TTC549 (cell line): ENCODE measurements around the gene ANKS1B.

Experiments
- FAIRE-seq: peaks from 2 replicates; lab custom pipeline; 2012; peaks lifted over from hg19 to GRCh38; lab: Jason Lieb, UNC

The ANKS1B gene

GRCh38 chr12:99567072-99567471, 417.7 kb downstream of the ANKS1B start:
- FAIRE-seq, result no peak

GRCh38 chr12:99558109-99558508, 426.6 kb downstream of the ANKS1B start:
- no peak for FAIRE-seq

GRCh38 chr12:99553461-99553860, 431.3 kb downstream of the ANKS1B start:
- FAIRE-seq, result no peak

DNA sequence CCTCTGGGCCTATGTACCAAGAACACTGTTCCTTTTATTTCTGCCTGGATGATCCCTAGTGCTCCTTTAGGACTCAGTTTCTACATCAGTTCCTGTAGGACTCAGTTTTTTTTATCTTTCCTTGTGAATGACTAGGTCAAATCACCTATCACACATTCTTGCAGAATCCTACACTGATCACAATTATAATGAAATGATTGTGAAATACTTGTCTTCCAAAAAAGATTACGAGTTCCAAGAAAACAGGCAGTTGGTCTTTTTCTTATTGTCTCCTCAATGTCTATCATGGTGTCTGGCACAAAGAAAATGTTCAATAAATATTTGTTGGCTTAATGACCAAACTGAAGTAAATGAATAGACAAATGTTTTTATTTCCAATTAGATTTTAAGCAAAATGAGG, 432.7 kb downstream of the ANKS1B start:
- FAIRE-seq, result no peak

- FAIRE-seq, result no peak
Observed at GRCh38 chr12:99549651-99550050, 435.1 kb downstream of the ANKS1B start.

- FAIRE-seq, result no peak
Observed at GRCh38 chr12:99549196-99549595, 435.5 kb downstream of the ANKS1B start.

DNA sequence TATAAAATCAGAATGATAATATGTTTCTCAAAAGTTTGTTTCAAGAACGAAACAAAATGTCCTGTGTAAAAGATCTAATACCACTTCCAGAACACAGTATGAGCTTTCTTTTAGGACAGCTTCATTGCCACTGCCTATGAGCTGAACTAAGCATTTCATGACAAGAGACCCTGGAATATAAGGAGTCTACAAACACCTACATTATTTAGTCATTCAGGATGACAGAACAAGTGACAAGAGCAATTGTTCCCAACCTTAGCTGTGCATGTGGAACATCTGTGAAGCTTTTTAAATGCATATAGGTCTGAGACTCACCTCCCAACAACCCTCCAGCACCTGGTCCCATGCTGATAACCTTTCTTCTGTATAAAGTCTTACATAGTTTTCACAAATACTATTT, 440.3 kb downstream of the ANKS1B start:
- no peak for FAIRE-seq

GRCh38 chr12:99529966-99530365, 454.8 kb downstream of the ANKS1B start:
- FAIRE-seq, result no peak

- no peak for FAIRE-seq
Observed at GRCh38 chr12:99528478-99528877, 456.3 kb downstream of the ANKS1B start.

DNA sequence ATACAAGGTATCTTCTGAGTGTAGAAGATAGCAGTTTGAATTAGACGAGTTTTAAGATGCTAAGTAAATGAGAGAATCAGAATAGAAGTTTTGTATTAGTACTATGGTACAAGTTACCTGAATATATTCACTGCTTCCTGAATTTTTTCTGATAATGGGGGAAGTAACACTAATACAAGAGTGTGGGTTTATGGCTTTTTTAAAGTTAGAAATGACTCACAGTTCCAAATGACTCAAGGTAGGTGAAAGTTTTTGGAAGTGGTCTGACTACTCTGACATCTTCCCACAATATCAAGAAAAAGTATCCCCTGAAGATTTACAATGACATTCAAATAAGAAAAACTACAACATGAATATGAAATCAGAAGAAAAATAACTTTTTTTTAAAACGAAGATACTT, 460.9 kb downstream of the ANKS1B start:
- no peak for FAIRE-seq

GRCh38 chr12:99522456-99522855, 462.3 kb downstream of the ANKS1B start:
- FAIRE-seq, result no peak

- no peak for FAIRE-seq
Observed at GRCh38 chr12:99521664-99522063, 463.1 kb downstream of the ANKS1B start.

DNA sequence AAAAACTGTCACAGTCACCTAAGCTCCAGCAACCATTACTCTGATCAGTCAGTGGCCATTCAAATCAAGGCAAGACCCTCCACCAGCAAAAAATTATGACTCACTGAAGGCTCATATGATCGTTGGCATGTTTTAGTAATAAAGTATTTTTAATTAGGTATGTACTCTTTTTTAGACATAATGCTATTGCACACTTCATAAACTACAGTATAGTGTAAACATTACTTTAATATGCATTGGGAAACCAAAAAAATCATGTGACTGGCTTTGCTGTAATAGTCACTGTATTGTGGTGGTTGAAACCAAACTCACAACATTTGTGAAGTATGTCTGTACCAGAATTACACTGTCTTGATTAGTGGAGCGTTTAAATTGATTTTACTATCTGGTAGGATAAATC, 471.7 kb downstream of the ANKS1B start:
- FAIRE-seq, result no peak

DNA sequence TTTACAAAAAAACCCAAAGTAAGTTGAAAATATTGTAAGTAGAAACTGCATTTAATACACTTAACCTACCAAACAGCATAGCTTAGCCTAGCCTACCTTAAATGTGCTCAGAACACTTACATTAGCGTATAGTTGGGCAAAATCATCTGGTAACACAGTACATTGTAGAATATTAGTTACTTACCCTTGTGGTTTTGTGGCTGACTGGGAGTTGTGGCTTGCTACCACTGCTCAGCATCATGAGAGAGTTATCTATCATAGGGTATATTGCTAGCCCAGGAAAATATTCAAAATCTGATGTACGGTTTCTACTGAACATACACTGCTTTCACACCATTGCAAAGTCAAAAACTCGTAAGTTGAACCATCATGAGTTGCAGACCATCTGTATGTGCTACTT, 478.9 kb downstream of the ANKS1B start:
- FAIRE-seq, result no peak

DNA sequence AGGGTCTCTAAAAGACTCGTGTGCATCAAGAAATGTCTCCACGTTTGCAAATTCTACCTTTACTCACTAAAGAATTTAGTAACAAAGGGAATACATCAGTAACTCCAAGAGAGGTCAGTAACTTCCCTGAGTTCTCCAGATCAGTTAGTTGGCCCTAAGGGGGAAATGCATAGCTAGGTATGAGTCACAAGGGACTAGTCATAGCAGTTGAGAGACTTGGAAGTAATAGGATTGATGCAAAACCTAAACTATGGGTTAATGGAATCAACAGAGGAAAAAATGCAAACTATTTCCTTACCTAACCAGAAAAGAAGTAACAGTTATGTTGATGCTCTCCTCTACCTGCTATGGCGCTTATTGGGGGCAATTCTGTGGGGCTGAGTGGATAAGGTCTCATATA, 486.0 kb downstream of the ANKS1B start:
- FAIRE-seq, result no peak

DNA sequence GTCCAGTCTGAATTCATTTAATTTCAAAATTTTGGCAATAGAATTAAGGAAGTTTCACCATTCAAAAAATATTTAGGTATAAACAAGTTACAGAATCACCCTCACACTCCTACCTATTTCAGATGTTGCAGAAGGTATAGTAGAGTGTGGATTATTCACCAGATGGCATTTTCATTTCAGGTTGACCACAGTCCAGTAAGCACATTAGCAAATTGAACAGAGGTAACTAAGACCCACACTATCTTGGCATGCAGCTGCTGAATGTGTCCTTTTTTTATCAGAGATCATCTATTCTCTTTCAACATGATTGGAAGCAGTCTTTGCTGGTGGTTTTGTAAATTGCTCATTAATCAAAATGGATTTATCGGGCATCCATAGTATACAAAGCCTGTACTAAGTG, 488.9 kb downstream of the ANKS1B start:
- no peak for FAIRE-seq

DNA sequence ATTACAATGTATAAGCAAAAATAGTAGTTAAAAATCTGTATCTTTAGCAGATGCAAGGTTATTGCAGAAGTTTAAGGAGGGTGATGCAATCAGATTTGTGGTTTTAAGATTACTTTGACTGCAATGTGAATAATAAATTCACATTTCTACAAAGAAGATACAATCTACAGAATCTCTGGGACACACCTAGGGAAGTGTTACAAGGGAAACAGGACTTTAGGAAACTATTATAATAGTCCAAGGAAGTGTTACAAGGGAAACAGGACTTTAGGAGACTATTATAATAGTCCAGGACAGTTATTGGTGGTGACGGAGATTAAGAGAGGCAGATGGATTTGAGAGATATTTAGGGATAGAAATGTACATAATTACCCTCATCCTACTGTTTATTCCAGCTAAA, 491.5 kb downstream of the ANKS1B start:
- FAIRE-seq, result no peak

DNA sequence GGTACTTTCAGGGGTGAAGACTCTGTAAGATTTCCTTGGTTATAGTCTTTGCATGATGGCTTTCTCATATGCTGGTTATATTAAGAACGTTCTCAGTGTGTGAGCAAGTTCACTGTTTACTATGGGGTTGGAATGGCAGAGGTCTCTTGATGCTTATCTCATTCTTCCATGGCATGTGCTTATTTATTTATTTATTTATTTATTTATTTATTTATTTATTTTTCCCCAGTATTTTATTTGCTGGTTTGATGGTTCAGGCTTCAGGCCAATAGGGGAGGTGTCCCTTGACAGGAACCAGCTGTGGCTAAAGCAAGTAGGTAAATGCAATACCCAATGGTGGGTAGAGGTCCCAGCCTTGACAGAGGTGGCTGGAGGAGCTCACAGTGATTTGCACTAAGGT, 498.5 kb downstream of the ANKS1B start:
- no peak for FAIRE-seq

DNA sequence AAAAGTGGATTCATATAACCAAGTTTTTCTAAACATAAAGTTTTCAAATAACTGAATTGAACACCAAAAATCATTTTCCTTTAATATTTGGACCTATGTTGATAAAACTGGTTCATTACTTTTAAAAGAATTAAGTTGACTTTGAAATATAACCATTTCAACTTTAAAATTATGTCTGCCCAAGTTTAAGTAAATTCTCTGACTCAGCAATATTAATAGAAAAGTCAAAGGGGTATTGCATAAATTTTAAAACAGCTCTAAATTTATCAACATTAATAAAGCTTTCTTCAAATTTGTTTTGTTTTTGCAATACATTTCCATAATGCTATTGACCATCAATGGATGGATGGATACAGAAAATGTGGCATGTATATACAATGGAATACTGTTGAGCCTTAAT, 505.6 kb downstream of the ANKS1B start:
- FAIRE-seq, result no peak

DNA sequence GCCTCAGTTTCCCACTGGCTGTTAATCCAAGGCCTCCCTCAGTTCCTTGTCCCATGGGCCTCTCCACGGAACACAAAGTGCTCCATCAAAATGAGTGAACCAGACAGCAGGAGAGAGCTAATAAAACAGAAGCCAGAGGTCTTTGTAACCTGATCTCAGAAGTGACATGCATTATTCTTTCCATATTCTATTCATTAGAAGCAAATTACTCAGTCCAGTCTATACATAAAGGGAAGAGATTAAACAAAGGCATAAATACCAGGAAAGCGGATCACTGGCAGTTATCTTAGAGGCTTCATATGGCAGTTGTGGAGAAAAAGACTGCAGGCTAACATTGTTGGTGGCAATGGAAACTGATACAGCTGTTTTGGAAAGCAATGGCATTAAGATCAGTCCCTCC, 507.8 kb downstream of the ANKS1B start:
- no peak for FAIRE-seq

GRCh38 chr12:99455350-99456035, 529.2 kb downstream of the ANKS1B start:
- FAIRE-seq, result no peak

GRCh38 chr12:99454539-99455172, 530.1 kb downstream of the ANKS1B start:
- no peak for FAIRE-seq

DNA sequence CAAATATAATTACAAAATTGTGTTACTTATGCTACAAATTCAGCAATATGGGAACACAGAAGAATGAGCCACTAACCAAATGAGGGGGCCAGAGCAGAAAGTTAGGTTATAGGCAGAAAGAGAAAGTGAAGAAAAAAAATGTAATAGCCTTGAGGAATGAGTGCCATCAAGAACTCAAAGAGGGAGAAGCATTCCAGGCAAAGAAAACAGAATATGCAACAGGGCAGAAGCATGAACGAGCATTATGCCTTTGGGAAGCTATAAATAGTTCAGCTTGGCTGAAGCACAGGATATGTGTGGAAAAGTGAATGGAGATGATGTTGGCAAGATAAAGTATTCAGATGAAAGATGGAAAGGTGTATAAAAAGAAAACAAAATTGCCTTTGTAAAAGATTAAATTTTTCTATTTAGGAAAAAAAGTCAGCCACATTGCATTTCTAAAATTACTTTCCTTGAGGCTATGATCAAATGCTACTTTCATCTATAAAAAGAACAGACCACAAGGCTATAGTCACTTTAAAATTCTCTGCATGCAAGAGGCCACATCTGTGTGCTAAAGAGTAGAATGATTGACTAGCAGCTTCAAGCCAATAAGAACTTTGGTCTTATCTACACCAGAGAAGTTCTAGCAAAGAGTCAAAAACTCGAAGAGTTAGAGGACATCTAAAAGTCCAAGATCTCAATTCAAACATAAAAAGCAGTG, 530.7 kb downstream of the ANKS1B start:
- FAIRE-seq, result no peak
